ENCODE results near the gene FNTB.

DNA sequence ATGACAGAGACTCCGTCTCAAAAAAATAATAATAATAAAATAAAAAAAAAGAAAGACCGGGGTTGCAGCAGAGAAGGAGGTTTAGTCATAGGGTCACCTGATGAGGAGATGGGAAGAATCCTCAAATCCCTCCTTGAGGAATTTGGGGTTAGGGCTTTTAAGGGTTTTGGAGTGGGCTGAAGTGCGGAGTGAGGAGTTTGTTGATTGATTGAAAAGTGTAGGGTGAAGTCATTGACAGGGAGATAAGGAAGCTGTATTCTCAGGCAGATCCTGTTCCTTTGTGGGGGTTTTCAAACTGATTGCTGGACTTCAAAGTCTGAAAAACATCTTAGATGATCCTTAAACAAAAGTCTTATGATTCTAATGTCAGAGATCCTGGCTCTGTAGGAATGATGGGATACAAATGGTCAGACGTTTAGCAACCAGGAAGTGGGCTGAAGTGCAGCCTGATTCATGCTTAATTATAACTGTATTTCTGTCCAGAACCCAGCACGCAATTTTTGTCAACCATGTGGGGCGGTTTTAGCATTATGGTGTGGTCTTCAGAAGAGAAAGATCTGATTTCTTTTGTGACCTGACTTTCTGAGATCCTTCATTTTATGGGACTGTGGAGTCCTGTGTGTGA is 16.0 kb downstream of the FNTB start:
- TF ChIP-seq POLR2A (IDR thresholded peaks at IDR 0.05; ENCODE audit: low read depth, low read length) (no peak), POLR2AphosphoS5 (IDR thresholded peaks at IDR 0.05; ENCODE audit: low read depth, low read length) (no peak)
